SK-N-MC (cell line): ENCODE measurements around the gene CHST5.

Source experiments
- EZH2 ChIP-seq: fragments of 200-600 bp; sonication (generic); IDR thresholded peaks from one replicate; pipeline ENCODE4 v1.6.1; 2017; ENCODE audit warnings: antibody characterized with exemption
- FOXP2 ChIP-seq: optimal IDR thresholded peaks from 2 replicates; pipeline ENCODE3; 2011; ENCODE audit warnings: mild to moderate bottlenecking, moderate library complexity; ENCODE audit not compliant: insufficient read depth; ENCODE audit errors: extremely low read length, control extremely low read depth
- POLR2AphosphoS5 ChIP-seq: IDR thresholded peaks from 2 replicates; pipeline ENCODE4 v1.6.1; 2012; ENCODE audit warnings: mild to moderate bottlenecking, low read depth, low read length, borderline replicate concordance

GRCh38 chr16:75535901-75536300, at the start of gene CHST5:
- TF ChIP-seq EZH2 (no peak), POLR2AphosphoS5 (no peak), FOXP2 (no peak)
